NK-92 treated with Interleukin-12 subunit alpha and Interleukin-12 subunit beta, amount 100 ng/mL, for 24 hours (cell line): ENCODE results near the gene DNAH6.

Experiments
- DNase-seq: peaks from one replicate; lab custom pipeline; 2025; lab: John Stamatoyannopoulos, UW

Gene DNAH6

DNA sequence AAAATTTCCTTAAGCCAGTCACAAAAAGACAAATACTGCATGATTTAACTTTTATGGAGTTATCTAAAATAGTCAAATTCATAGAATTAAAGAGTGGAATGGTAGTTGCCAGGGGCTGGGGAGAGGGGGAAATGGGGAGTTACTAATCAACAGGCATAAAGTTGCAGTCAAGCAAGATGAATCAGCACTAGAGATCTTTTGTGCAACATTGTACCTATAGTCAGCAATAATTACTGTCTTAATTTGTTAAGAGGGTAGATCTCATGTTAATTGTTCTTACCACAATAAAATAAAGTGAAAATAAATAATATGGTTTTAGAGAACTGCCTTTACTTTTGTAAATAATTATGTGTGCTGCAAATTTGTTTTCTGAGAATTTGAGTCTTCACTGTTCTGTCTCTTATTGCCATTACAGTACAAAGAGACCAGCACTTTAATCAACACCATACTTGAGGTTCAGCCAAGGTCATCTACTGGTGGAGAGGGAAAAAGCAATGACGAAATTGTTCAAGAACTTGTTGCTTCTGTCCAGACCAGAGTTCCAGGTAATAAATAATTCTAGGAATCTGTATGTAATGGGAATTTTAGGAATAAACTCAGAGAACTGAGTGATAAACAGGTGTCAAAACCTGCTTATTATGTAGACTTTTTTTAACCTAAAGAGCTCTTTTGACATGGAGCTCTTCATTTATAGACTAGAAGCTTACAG, 289.1 kb downstream of the DNAH6 start:
- DNase-seq = no peak

DNA sequence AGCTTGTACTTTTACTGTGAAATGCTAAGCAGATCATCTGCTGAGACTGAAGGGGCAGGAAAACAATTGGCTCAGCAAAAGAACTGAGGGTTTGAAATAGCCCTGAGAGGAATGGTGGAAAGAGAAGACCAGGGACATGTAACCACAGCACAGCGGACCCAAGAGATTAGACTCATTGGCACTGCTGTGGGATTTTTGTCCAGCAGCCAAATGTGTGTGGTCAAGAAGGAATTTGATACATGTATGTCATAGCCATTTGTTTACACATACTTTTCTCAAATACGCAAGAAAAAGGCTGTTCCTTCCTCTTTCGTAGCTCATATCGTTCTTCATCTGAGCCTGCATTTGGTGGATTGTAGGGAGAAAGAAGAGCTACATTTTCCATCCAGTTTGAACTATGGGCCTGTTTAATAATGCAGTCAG, 290.8 kb downstream of the DNAH6 start:
- DNase-seq = no peak

DNA sequence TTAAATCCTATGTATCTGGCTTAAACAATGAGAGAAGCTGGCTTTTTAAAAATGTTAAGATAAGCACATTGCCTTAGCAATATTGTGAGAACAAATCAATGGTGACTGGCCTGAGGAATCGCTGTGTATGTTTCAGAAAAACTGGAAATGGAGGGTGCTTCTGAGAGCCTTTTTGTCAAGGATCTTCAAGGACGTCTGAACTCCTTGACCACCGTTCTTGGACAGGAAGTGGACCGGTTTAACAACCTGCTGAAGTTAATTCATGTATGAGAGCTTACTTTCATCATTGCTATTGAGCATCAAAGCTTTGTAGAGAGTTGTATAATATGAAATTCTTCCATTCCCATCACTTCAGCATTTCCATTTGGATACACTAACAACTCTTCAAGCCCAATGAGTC, 292.0 kb downstream of the DNAH6 start:
- no peak for DNase-seq

DNA sequence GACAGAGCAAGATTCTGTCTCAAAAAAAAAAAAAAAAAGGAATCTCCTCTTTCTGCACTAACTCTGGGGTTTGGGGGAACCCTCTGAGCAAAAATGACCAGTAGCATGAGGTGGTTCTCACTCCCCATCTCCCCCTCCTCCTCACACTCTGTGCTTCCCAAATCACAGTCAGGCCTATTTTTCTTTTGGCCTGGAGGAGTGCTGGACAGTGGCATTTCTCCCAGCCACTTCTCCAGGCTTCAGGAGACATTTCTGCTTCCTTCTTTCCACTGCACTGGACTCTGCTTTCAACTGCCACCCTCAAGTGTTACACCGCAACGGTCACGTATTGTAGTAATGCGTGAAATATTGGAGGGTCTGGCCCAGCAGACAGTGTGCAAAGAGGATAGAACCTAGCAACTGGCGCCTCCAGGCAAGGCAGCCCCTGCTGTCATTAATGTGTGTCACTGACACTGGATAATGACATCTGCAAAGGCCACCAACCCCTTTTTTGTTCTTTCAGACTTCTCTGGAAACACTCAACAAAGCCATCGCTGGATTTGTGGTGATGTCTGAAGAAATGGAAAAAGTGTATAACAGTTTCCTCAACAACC, 295.6 kb downstream of the DNAH6 start:
- no peak for DNase-seq

DNA sequence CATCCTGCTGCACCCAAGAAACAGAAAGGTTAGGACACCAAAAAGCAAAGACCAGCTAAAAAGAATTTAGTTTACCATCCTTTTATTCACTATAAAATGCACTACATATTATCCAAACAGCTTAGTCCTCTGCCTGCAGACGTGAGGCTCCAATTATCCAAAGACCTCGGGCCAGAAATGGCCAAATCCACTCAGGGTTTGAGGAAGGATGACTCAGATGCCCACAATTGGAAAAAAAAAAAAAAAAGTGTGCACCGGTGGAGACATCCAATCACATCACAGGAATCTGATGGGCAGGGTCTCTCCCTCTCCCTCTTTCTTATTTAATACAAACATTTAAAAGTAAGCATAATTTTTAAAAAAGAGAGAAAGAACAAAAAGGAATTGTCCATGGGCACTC, 298.8 kb downstream of the DNAH6 start:
- no peak for DNase-seq

DNA sequence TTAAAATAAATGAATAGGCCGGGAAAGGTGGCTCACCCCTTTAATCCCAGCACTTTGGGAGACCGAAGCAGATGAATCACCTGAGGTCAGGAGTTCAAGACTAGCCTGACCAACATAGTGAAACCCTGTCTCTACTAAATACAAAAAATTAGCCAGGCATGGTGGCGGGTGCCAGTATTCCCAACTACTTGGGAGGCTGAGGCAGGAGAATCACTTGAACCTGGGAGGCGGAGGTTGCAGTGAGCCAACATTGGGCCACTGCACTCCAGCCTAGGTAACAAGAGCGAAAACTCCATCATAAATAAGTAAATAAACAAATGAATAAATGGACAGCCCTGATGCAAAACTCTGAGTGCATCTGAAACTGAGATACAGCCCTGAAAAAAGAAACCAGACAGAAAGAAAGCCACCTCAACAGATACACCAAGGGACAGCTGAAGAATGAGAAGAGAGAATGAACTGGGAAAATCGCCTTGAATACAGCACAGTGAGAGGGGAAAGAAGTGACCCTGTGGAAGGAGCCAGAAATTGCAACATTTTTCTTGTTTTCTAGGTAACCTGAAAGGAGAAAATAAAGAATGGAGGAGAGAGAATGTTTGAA, 300.2 kb downstream of the DNAH6 start:
- DNase-seq = no peak

DNA sequence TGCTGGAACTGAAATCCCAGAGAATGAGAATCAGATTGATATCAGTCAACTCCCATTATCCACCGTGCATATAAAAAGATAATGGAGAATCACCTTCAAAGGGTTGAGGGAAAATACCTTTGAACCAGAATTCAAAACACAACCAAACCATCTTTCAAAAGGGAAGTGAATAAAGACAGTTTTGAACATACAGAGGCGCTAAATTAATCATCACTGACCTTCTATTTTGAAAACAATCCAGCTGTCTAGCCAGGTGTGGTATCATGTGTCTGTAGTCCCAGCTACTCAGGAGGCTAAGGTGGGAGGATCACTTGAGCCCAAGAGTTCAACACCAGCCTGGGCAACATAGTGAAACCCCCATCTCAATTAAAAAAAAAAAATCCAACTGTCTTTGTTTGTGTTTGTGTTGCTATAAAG, 300.9 kb downstream of the DNAH6 start:
- DNase-seq = no peak

DNA sequence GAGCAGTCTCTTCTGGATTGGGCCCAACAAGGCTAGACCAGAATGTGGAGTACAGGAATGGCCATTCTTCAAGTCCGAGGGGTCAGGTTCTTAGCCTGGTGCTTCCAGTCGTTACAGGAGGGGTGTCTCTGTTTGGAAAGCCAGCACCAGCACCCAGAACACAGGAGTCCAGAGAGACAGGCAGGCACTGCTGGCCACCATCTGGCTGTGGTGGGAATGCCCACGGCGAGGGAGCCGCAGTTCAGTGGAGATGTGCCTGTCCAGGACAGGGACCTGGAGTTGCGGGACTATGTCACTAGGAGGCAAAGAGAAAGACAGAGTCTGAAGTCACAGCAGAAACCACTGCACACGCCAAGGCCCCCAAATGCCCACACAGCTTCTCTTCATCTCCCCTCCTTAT, 305.5 kb downstream of the DNAH6 start:
- DNase-seq = no peak

DNA sequence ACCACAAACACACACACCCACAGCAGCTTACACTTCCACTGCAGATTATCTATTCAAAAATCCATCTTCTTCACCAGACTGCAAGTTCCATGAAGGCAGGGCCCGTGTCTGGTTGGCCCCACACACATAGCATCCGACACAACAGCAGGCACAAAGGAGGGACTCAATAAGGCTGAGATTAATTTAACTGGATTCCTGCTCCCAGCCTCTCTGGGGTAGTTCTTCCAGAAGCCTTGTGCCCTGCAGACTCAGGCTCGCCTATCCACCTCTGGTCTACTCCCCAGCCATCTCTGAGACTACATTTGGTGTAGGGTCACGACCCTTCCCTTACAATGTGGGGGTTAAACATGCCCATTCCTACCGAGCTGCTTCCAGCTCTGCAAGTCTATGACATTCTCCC, 306.9 kb downstream of the DNAH6 start:
- DNase-seq = no peak

DNA sequence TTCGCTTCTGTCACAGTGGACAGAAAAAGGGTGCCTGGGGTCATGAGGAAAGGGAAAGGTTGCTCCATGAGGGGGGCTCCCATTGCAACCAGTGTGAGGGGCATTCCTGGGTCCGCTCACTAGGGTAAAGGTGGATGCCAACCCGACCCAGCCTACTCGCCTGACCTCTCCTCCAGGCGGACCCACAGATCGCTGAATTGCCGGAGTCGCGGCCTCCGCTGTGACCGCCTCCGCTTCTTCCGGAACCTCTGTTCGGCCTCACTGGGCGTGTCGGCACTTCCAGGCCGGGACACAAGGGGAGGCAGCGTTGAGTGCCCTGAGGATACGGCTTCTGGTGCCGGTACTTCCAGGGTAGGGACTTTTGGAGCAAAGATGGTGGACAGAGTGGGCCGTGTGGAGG, 307.5 kb downstream of the DNAH6 start:
- no peak for DNase-seq

DNA sequence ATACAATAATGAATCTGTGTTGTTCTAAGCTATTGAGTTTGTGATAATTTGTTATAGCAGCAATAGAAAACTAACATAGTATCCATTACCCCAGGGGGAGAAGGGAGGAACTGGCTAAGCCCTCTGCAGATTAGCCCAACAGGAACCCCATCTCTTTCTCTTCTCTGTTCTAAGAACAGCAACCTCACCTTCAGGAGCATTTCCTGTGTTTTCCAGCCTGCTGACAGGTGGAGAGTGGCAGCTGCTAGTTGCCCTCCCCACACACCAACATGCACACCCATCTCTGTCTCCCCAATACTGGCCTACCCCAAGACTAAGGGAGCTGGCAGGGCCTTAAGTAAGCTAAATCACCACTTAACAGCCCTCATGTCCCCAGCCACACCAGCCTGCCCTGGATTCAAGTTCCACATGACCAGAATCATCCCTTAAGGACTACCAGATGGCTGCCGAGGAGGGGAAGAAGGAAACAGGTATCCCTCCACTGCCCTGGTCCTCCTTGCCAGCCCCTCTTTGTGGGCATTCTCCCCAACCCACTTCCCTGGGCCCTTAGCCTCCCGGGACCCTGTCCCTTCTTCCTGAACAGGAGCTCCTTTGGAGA, 311.8 kb downstream of the DNAH6 start:
- no peak for DNase-seq

DNA sequence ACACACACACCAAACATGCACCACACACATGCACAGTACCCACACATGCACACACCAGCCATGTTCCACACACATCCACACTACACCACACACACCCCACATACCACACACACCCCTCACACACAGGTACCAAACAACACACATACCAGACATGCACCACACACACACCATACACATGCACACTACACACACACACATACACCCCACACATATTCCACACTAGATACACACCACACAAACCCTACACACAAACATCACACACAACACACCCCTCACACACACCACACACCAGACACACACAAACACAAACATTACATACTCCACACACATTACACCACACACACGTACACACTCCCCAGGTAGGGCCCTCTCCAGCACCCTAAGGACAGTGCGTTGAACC, 313.4 kb downstream of the DNAH6 start:
- DNase-seq = no peak

DNA sequence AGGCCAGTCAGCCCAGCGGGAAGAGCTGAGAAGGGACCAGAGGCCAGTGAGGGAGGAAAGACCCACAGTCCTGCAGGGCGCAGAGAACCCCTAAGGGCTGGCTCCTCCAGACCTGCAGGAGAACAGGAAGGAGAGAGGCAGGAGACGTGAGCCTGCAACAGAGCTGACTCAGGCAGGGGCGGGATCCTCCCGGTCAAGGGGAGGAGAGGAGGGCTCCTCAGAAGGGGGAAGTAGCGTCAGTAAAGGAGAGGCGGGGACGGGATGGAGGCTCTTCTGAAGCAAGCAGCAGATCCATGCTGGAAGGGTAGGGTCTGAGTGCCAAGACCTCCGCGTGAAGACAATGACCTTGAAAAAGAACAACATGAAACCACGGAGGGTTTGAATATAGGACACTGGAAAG, 313.8 kb downstream of the DNAH6 start:
- no peak for DNase-seq

DNA sequence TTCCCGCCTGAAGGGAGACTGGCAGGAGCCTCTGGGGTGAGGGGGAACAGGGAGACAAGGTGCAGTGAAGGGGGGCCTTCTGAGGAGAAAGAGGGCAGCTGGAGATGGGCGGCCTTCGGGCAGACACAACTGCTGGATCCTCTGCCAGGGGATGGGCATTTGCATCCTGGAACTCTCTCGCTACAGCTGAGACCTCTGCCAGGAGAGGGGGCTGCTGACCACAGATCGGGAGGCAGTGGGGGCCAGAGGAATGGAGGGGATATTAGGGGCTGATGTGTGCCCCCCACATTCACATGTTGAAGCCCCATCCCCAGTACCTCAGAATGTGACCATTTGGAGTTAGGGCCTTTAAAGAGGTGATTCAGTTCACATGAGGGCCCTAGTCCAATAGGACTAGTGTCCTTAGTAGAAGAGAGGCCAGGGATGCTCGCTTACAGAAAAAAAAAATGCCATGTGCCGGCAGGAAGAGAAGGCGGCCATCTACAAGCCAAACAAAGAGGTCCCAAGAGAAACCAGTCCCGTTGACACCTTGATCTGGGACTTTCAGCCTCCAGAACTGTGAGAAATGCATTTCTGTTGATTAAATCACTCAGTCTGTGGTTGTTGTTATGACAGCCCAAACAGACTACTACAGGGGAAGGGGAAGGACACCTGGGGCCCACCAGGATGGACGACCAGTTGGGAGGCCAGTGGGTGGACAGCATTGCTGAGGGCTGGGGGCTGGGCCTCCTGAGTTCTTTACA, 314.6 kb downstream of the DNAH6 start:
- DNase-seq = no peak

DNA sequence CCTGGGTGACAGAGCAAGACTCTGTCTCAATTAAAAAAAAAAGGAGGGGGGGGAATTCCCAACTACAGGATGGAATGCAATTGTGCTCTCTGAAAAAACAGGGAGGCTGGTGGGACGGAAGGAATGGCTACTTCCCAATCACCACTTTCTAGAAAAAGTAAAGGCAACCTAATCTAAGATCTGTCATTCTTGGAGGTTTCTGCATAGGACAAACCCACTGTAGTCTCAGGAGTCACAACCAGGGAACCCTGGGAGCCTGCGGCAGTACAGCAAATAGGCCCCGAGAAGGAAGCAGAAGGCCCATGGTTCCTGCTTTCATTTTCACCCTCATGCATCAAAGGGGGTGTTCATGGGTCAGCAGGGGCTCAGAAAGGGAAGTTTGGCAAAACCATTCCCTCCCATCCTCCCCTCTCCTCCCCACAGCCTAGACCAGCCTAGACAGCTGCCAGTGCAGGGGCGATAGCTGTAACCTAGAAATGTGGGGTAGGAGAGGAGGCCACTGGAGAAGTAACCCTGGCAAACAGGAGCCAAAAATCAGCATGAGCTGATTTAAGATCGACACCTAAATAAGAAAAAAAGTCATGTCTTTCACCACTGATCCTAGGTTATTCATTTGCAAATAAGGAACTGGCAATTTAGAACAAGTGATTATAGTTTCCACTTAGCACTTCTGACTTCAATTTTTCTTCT, 316.6 kb downstream of the DNAH6 start:
- DNase-seq = no peak

DNA sequence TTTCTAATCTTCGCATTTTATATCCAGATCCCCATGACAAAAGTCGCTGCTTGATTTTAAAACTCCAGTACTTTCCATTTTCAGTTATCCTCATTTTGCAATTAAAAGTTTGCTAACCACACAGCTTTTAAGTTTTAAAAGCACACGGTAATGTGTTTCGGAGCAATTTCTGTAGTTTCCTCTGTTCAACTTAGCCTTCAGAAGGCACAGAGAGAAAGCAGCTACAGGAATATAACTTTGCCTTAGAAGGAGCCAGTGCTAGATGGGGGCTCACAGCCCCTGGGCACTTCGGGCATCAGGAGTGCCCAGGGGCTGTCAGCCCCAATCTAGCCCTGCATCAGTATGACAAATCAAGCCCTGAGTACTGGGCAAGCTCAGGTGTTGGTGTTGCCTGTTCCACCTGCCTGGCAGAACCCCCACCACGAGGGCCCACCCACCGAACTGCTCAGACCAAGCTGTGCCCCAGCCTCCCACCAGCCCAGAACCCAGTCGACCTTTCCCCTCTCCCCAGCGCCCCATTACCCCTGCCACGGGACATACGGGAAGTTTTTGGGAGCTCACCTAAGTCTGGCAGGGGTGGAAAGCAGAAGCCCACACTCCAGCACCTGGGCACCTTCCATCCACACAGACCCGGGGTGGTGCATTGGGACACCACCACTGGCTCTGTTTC, 317.3 kb downstream of the DNAH6 start:
- DNase-seq = no peak

DNA sequence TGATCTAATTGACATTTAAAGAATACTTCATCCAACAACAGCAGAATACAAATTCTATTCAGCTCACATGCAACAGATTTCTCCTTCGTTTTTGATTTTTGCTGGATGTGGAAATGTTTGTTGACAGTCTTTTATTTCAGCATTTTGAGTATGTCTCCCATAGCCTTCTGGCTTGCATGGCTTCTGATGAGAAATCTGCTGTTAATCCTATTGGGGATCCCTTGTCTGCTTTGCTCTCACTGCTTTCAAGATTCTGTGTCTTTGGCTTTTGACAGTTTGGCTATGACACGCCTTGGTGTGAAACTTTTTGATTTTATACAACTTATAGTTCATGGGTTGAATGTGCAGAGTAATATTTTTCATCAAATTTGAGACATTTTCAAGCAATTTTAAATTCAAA, 319.9 kb downstream of the DNAH6 start:
- no peak for DNase-seq

DNA sequence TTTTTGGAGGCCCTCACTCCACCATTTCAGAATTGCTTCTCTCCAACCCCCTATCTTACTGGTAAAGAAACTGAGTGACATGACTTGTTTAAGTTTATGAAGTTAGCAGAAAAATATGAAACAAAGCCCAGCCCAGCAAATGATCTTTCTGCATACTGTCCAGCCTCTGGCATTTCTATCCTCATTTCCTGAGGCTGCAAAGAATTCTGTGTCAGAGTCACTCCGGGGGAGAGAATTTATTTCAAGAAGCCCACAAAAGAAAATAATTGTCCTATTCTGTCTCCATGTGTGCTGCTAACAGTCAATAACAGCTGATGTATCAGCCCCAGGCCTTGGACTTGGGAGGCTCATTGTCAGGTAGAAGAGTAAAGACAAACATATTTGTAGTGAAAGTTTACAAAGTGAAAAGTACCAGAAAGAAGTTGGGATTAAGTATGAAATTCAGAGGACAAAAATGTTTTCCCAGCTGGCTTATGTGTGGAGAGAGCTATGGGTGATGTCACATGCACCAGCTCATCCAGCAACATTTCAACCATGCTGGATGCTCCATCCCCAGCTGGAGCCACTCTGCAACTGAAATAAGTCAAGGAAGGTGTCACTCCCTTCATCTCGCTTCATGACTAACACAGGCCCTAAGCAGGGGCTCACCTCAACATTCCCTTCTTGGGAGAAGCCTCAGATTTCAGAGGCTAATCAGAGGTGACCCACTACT, 322.3 kb downstream of the DNAH6 start:
- no peak for DNase-seq

DNA sequence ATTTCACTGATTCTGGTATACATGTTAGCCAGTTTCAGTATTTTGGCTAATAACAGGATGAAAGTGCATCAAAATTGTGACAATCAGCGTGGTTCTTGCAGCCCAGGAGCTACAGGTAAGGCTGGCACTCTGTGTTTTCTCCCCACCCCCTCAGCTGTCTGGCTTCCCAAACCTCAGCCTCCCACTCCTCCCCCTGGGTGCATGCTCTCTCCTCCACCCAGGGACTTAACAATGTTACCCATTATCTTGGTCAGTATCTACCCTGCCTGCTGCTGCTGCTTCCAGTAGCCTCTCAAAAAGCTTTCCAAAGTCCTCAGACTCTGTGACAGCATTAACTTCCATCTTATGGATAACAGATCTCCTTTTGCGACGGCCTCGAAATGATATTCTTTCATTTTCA, 323.6 kb downstream of the DNAH6 start:
- no peak for DNase-seq

DNA sequence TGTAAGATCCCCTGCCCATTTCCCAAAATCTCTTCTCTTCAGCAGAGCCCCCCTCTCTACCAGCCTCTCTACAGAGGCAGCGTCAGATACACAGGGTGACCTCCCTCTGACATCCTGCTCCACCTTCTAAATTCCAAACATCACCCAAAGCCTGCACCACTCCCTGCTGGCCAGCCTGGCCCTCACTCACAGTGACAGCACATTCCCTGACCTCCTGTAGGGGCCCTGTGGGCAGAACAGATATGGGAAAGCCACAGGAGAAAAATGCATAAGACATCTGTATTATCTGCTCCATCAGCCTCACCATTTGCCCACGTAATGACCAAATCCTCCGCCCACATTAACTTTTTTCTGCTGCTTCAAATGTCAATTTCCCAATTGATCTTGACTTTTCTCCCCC, 324.0 kb downstream of the DNAH6 start:
- no peak for DNase-seq

DNA sequence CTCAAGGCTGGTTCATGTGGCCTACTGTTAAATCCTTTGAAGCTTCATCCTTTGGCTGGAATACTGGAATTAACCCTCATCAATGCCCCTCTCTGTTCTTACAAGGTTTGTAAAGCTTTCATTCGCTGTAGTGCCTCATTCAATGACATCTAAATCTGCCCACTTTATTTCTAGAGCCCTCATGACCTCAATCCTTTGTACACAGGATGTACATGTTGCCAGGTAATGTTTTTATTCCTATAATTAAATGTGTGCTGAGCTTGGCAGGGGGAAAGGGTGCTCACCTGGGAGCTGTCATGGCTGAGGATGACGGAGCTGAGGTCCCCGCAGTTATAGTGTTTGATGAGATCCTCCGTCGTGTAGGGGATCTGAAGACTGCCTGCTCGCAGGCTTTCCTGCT, 325.3 kb downstream of the DNAH6 start:
- DNase-seq = no peak
